Measurements from ENCODE around the gene RTRAF. TPM values are rescaled to one million over a fixed set of nuclear protein-coding genes. Genes with fewer than 3 reads are reported as not detected.

Gene RTRAF
- total RNA-seq, 4 donors from 2014 or later, result 28.2 to 63.5 (median 54.4) TPM

- DNase-seq (ENCODE audit: low spot score in 2 of 2), result no peak
- no peak overlapping the region for H3K27ac ChIP-seq
- TF ChIP-seq CTCF (IDR thresholded peaks at IDR 0.05) (no peak), POLR2A (IDR thresholded peaks at IDR 0.05) (no peak), POLR2AphosphoS5 (IDR thresholded peaks at IDR 0.05) (no peak), EP300 (IDR thresholded peaks at IDR 0.05) (no peak)
- H3K4me3 ChIP-seq, result no peak overlapping the region
- peaks cover 90% of the 10 kb centered on the region for H3K36me3 ChIP-seq
- WGBS, result 58% methylated on average over 1 of the region's 1 CpG
- no peaks in the 10 kb centered on the region for H3K9me3 ChIP-seq
- H3K4me1 ChIP-seq, result peaks cover 8% of the 10 kb centered on the region
- H3K27me3 ChIP-seq, result no peaks in the 10 kb centered on the region
Observed at GRCh38 chr14:52007211-52007610, 17.9 kb downstream of the RTRAF start.

GRCh38 chr14:52007637-52008036, 18.3 kb downstream of the RTRAF start:
- H3K36me3 ChIP-seq, result peaks cover 86% of the 10 kb centered on the region

GRCh38 chr14:52008136-52008535, 18.8 kb downstream of the RTRAF start:
- TF ChIP-seq CTCF (IDR thresholded peaks at IDR 0.05) (no peak), POLR2A (IDR thresholded peaks at IDR 0.05) (no peak), POLR2AphosphoS5 (IDR thresholded peaks at IDR 0.05) (no peak), EP300 (IDR thresholded peaks at IDR 0.05) (no peak)

More at GRCh38 chr14:52007637-52008036, 18.3 kb downstream of the RTRAF start:
- no peak for TF ChIP-seq CTCF (IDR thresholded peaks at IDR 0.05)
- no peak for TF ChIP-seq POLR2A (IDR thresholded peaks at IDR 0.05)
- no peak for TF ChIP-seq EP300 (IDR thresholded peaks at IDR 0.05)
- no peak for TF ChIP-seq POLR2AphosphoS5 (IDR thresholded peaks at IDR 0.05)
- Histone ChIP-seq H3K27ac (no peak overlapping the region), H3K9me3 (no peaks in the 10 kb centered on the region), H3K27me3 (no peaks in the 10 kb centered on the region), H3K4me1 (peaks cover 5% of the 10 kb centered on the region), H3K4me3 (no peak overlapping the region)
- 95% methylated on average over 1 of the region's 1 CpG for WGBS
- DNase-seq (ENCODE audit: low spot score in 2 of 2), result no peak

GRCh38 chr14:52010173-52010693, 20.9 kb downstream of the RTRAF start:
- TF ChIP-seq POLR2A (IDR thresholded peaks at IDR 0.05) (no peak), POLR2AphosphoS5 (IDR thresholded peaks at IDR 0.05) (no peak), CTCF (IDR thresholded peaks at IDR 0.05) (no peak)
- Histone ChIP-seq H3K9me3 (no peaks in the 10 kb centered on the region), H3K27ac (no peak overlapping the region), H3K4me1 (peaks cover 11% of the 10 kb centered on the region), H3K4me3 (no peak overlapping the region), H3K36me3 (peaks cover 66% of the 10 kb centered on the region), H3K27me3 (no peaks in the 10 kb centered on the region)
- 81% methylated on average over 3 of the region's 3 CpGs for WGBS
- no peak for DNase-seq (ENCODE audit: low spot score in 2 of 2)

More at GRCh38 chr14:52008136-52008535, 18.8 kb downstream of the RTRAF start:
- H3K36me3 ChIP-seq, result peaks cover 81% of the 10 kb centered on the region
- WGBS, result 98% methylated on average over 4 of the region's 4 CpGs
- H3K9me3 ChIP-seq, result no peaks in the 10 kb centered on the region
- no peaks in the 10 kb centered on the region for H3K27me3 ChIP-seq
- H3K4me1 ChIP-seq, result peaks cover 3% of the 10 kb centered on the region
- no peak overlapping the region for H3K27ac ChIP-seq
- no peak overlapping the region for H3K4me3 ChIP-seq
- no peak for DNase-seq (ENCODE audit: low spot score in 2 of 2)

GRCh38 chr14:52011523-52011922, 22.2 kb downstream of the RTRAF start:
- Histone ChIP-seq H3K4me3 (no peak overlapping the region), H3K9me3 (no peaks in the 10 kb centered on the region), H3K27ac (no peak overlapping the region), H3K36me3 (peaks cover 53% of the 10 kb centered on the region), H3K27me3 (no peaks in the 10 kb centered on the region), H3K4me1 (peaks cover 11% of the 10 kb centered on the region)
- TF ChIP-seq POLR2A (IDR thresholded peaks at IDR 0.05), result no peak
- TF ChIP-seq POLR2AphosphoS5 (IDR thresholded peaks at IDR 0.05), result no peak
- no peak for TF ChIP-seq EP300 (IDR thresholded peaks at IDR 0.05)
- TF ChIP-seq CTCF (IDR thresholded peaks at IDR 0.05), result no peak
- DNase-seq (ENCODE audit: low spot score in 2 of 2), result no peak
- 94% methylated on average over 9 of the region's 9 CpGs for WGBS
